ENCODE data around the gene SOX5.

- TF ChIP-seq CTCF (IDR thresholded peaks at IDR 0.05 in 2 of 3, conservative IDR thresholded peaks at IDR 0.05 in 1 of 3; ENCODE audit: borderline replicate concordance in 1 of 3, insufficient read depth in 1 of 3, low read depth in 2 of 3, low read length in 2 of 3) (no peak), EZH2 (IDR thresholded peaks at IDR 0.05) (no peak), EGR1 (IDR thresholded peaks at IDR 0.05; ENCODE audit: low read depth) (no peak), ZNF274 (IDR thresholded peaks at IDR 0.05; ENCODE audit: low read depth, low read length) (no peak), MAX (IDR thresholded peaks at IDR 0.05) (no peak), ZFX (IDR thresholded peaks at IDR 0.05) (no peak), CEBPB (IDR thresholded peaks at IDR 0.05; ENCODE audit: low read depth) (no peak), RAD21 (IDR thresholded peaks at IDR 0.05; ENCODE audit: low read depth) (no peak), EZH2phosphoT487 (IDR thresholded peaks at IDR 0.05; ENCODE audit: borderline replicate concordance) (no peak), ATF3 (IDR thresholded peaks at IDR 0.05) (no peak), JUND (IDR thresholded peaks at IDR 0.05) (no peak), POLR2A (IDR thresholded peaks at IDR 0.05; ENCODE audit: borderline replicate concordance, extremely low read depth, insufficient read depth, insufficient read length) (no peak), SP1 (IDR thresholded peaks at IDR 0.05; ENCODE audit: low read depth) (no peak)
- TF ChIP-seq, protein P1, sequence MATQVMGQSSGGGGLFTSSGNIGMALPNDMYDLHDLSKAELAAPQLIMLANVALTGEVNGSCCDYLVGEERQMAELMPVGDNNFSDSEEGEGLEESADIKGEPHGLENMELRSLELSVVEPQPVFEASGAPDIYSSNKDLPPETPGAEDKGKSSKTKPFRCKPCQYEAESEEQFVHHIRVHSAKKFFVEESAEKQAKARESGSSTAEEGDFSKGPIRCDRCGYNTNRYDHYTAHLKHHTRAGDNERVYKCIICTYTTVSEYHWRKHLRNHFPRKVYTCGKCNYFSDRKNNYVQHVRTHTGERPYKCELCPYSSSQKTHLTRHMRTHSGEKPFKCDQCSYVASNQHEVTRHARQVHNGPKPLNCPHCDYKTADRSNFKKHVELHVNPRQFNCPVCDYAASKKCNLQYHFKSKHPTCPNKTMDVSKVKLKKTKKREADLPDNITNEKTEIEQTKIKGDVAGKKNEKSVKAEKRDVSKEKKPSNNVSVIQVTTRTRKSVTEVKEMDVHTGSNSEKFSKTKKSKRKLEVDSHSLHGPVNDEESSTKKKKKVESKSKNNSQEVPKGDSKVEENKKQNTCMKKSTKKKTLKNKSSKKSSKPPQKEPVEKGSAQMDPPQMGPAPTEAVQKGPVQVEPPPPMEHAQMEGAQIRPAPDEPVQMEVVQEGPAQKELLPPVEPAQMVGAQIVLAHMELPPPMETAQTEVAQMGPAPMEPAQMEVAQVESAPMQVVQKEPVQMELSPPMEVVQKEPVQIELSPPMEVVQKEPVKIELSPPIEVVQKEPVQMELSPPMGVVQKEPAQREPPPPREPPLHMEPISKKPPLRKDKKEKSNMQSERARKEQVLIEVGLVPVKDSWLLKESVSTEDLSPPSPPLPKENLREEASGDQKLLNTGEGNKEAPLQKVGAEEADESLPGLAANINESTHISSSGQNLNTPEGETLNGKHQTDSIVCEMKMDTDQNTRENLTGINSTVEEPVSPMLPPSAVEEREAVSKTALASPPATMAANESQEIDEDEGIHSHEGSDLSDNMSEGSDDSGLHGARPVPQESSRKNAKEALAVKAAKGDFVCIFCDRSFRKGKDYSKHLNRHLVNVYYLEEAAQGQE (IDR thresholded peaks at IDR 0.05; ENCODE audit: low read depth), result no peak
Measured at GRCh38 chr12:23751641-23752040, 197.8 kb downstream of the SOX5 start.
